H1 (cell line): Measurements from ENCODE around the gene ZNF619. TPM values are rescaled to one million over a fixed set of nuclear protein-coding genes. Genes with fewer than 3 reads are reported as not detected.

ENCODE experiments used
- BCL11A ChIP-seq, 2 experiments: IDR thresholded peaks; one replicate each; pipeline ENCODE4 v1.6.1; 2011; ENCODE audit warnings: low read depth in 2 of 2, low read length in 2 of 2, mild to moderate bottlenecking in 2 of 2
- CTCF ChIP-seq, 3 experiments: IDR thresholded peaks; 1 replicate in 2 of 3; 2 replicates in 1 of 3; pipeline versions ENCODE4 v1.5.1 to v1.6.1; 2011; ENCODE audit warnings: low read length in 3 of 3, mild to moderate bottlenecking in 3 of 3, inconsistent platforms in 2 of 3, low read depth in 1 of 3, moderate library complexity in 1 of 3; ENCODE audit not compliant: insufficient read depth in 1 of 3; ENCODE audit errors: control extremely low read depth in 1 of 3
- polyA plus RNA-seq, 7 experiments: library from polyadenylated mRNA; depleted of rRNA in 3 of 7; stranded (reverse) in 5 of 7; unstranded in 2 of 7; fragments of >200 nt in 5 of 7; fragments of 200-250 nt in 2 of 7; gene quantifications; 1 replicate in 5 of 7; 2 replicates in 1 of 7; 4 replicates in 1 of 7; pipeline versions ENCODE4 v1.2.1 to v1.2.3, GENCODE V29; 2011 to 2013; ENCODE audit warnings: missing spikeins in 2 of 7, mixed read lengths in 2 of 7
- total RNA-seq: library from RNA; stranded (reverse); fragmentation: NEBNext Ultra II Directional; extraction: Animal tissue kit (Norgen Biotek cat#: 25700); gene quantifications from 2 replicates; pipeline ENCODE4 v1.2.1, GENCODE V29; 2021

Gene ZNF619
- total and polyA plus RNA-seq, 2 of the 8 experiments (the other 6 are each of a cell fraction or from before 2014, with no cell fraction given): 2.3 to 8.2 TPM

GRCh38 chr3:40456279-40456939, 20.5 kb upstream of the ZNF619 start (continued):
- no peak for TF ChIP-seq BCL11A (IDR thresholded peaks at IDR 0.05; ENCODE audit: low read depth in 2 of 2, low read length in 2 of 2)
- TF ChIP-seq CTCF (IDR thresholded peaks at IDR 0.05; ENCODE audit: control extremely low read depth in 1 of 3, insufficient read depth in 1 of 3, low read depth in 1 of 3, low read length in 3 of 3): no peak
